Measurements from ENCODE around the gene HACL1.

- TF ChIP-seq, protein P1, sequence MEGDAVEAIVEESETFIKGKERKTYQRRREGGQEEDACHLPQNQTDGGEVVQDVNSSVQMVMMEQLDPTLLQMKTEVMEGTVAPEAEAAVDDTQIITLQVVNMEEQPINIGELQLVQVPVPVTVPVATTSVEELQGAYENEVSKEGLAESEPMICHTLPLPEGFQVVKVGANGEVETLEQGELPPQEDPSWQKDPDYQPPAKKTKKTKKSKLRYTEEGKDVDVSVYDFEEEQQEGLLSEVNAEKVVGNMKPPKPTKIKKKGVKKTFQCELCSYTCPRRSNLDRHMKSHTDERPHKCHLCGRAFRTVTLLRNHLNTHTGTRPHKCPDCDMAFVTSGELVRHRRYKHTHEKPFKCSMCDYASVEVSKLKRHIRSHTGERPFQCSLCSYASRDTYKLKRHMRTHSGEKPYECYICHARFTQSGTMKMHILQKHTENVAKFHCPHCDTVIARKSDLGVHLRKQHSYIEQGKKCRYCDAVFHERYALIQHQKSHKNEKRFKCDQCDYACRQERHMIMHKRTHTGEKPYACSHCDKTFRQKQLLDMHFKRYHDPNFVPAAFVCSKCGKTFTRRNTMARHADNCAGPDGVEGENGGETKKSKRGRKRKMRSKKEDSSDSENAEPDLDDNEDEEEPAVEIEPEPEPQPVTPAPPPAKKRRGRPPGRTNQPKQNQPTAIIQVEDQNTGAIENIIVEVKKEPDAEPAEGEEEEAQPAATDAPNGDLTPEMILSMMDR (IDR thresholded peaks at IDR 0.05): no peak
- no peak for TF ChIP-seq POLR2A (IDR thresholded peaks at IDR 0.05)
Observed at GRCh38 chr3:15610082-15610759, 8.9 kb upstream of the HACL1 start.
